Endodermal cell (in vitro differentiated cells): ENCODE results near the gene KIRREL3. TPM values are rescaled to one million over a fixed set of nuclear protein-coding genes. Genes with fewer than 3 reads are reported as not detected.

Experiments
- DNase-seq: peaks from one replicate; pipeline ENCODE4 v3.0.0-alpha.2; 2017
- H3K27ac ChIP-seq: 2 replicates; pipeline ENCODE4 v1.5.1; 2013; ENCODE audit warnings: mild to moderate bottlenecking, low read depth, low read length, moderate library complexity
- H3K27me3 ChIP-seq: 2 replicates; pipeline ENCODE4 v1.6.1; 2013; ENCODE audit warnings: mild to moderate bottlenecking, low read length, moderate library complexity; ENCODE audit not compliant: insufficient read depth, control insufficient read depth, poor library complexity, severe bottlenecking
- H3K36me3 ChIP-seq: 2 replicates; pipeline ENCODE4 v1.7.0; 2013; ENCODE audit warnings: mild to moderate bottlenecking, low read length, moderate library complexity; ENCODE audit not compliant: control insufficient read depth, insufficient read depth
- H3K4me1 ChIP-seq: one replicate; pipeline ENCODE4 v1.7.0; 2013; ENCODE audit warnings: low read length; ENCODE audit not compliant: control insufficient read depth, insufficient read depth
- H3K4me3 ChIP-seq: 2 replicates; pipeline ENCODE4 v1.5.1; 2013; ENCODE audit warnings: mild to moderate bottlenecking, low read length, moderate library complexity
- H3K9ac ChIP-seq: 2 replicates; pipeline ENCODE4 v1.6.1; 2013; ENCODE audit warnings: mild to moderate bottlenecking, low read length, moderate library complexity; ENCODE audit not compliant: poor library complexity, severe bottlenecking; ENCODE audit errors: extremely low read depth
- H3K9me3 ChIP-seq: 2 replicates; pipeline ENCODE4 v1.6.1; 2013; ENCODE audit warnings: mild to moderate bottlenecking, low read length, moderate library complexity; ENCODE audit not compliant: control insufficient read depth
- H3K27ac Mint-ChIP-seq: 2 replicates; pipeline ENCODE4 v1.8.0; 2020; ENCODE audit warnings: mixed read lengths
- H3K27me3 Mint-ChIP-seq: 2 replicates; pipeline ENCODE4 v1.8.0; 2021; ENCODE audit warnings: mild to moderate bottlenecking, mixed read lengths; ENCODE audit not compliant: insufficient read depth
- H3K36me3 Mint-ChIP-seq: 2 replicates; pipeline ENCODE4 v1.8.0; 2020; ENCODE audit warnings: low read depth, mixed read lengths
- H3K4me1 Mint-ChIP-seq: 2 replicates; pipeline ENCODE4 v1.8.0; 2020; ENCODE audit warnings: mixed read lengths
- H3K4me3 Mint-ChIP-seq: 2 replicates; pipeline ENCODE4 v1.8.0; 2020; ENCODE audit warnings: mild to moderate bottlenecking, moderate library complexity, mixed read lengths
- H3K9me3 Mint-ChIP-seq: 2 replicates; pipeline ENCODE4 v1.8.0; 2020; ENCODE audit warnings: mild to moderate bottlenecking, mixed read lengths
- WGBS, 2 experiments: methylation state at CpG; one replicate each; pipeline versions ENCODE4 v1.1.5 to v1.1.7; 2013; ENCODE audit warnings: missing lambda C conversion rate in 2 of 2, mixed read lengths in 1 of 2; ENCODE audit not compliant: insufficient coverage in 1 of 2, insufficient read length in 1 of 2; 5-methylcytosine and 5-hydroxymethylcytosine counted together
- total RNA-seq, 2 donors: library from RNA; stranded (reverse); fragmentation: NEBNext Ultra II Directional in 1 of 2; extraction: Animal tissue kit (Norgen Biotek cat#: 25700) in 1 of 2; gene quantifications; 2 replicates in 1 of 2; 3 replicates in 1 of 2; pipeline ENCODE4 v1.2.1, GENCODE V29; 2021
- TF ChIP-seq, protein P1 (sequence below): fragments of 200-600 bp; sonication (generic); conservative IDR thresholded peaks from 2 replicates; pipeline ENCODE4 v1.5.0; 2021; ENCODE audit warnings: antibody characterized with exemption, mild to moderate bottlenecking

KIRREL3 gene
- total RNA-seq, 2 donors from 2014 or later = 1.1 to 1.4 TPM

DNA sequence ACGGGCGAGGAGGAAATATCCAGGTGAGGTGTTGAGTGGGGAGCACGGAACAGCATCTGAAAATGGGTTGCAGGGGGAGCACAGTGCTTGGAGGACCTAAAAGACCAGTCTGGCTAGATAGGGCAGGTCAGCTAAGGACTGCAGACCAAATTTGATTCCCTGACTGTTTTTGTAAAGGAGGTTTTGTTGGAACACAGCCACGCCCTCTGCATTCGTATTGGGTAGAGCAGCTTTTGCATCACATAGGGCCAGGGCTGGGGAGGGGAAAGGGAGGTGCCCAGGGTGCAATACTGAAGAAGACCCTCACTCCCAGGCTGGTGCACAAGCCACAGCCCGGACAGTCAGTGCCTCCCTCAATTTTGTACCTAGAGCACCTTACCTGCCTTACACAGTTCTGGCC, 286.8 kb downstream of the KIRREL3 start:
- no peak overlapping the region for H3K27ac ChIP-seq
- H3K4me1 ChIP-seq = no peaks in the 10 kb centered on the region
- H3K9me3 Mint-ChIP-seq = no peaks in the 10 kb centered on the region
- no peak overlapping the region for H3K9ac ChIP-seq
- 91 to 97% methylated on average over 5 to 6 of the region's 6 CpGs for WGBS, 2 experiments
- H3K9me3 ChIP-seq = no peaks in the 10 kb centered on the region
- no peak for DNase-seq
- no peak overlapping the region for H3K4me3 Mint-ChIP-seq
- no peaks in the 10 kb centered on the region for H3K4me1 Mint-ChIP-seq
- H3K4me3 ChIP-seq = no peak overlapping the region
- TF ChIP-seq, protein P1, sequence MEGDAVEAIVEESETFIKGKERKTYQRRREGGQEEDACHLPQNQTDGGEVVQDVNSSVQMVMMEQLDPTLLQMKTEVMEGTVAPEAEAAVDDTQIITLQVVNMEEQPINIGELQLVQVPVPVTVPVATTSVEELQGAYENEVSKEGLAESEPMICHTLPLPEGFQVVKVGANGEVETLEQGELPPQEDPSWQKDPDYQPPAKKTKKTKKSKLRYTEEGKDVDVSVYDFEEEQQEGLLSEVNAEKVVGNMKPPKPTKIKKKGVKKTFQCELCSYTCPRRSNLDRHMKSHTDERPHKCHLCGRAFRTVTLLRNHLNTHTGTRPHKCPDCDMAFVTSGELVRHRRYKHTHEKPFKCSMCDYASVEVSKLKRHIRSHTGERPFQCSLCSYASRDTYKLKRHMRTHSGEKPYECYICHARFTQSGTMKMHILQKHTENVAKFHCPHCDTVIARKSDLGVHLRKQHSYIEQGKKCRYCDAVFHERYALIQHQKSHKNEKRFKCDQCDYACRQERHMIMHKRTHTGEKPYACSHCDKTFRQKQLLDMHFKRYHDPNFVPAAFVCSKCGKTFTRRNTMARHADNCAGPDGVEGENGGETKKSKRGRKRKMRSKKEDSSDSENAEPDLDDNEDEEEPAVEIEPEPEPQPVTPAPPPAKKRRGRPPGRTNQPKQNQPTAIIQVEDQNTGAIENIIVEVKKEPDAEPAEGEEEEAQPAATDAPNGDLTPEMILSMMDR = no peak
- H3K27ac Mint-ChIP-seq = no peak overlapping the region
- no peaks in the 10 kb centered on the region for H3K36me3 Mint-ChIP-seq
- no peaks in the 10 kb centered on the region for H3K36me3 ChIP-seq
- peaks cover 8% of the 10 kb centered on the region for H3K27me3 ChIP-seq
- peaks cover 13% of the 10 kb centered on the region for H3K27me3 Mint-ChIP-seq

DNA sequence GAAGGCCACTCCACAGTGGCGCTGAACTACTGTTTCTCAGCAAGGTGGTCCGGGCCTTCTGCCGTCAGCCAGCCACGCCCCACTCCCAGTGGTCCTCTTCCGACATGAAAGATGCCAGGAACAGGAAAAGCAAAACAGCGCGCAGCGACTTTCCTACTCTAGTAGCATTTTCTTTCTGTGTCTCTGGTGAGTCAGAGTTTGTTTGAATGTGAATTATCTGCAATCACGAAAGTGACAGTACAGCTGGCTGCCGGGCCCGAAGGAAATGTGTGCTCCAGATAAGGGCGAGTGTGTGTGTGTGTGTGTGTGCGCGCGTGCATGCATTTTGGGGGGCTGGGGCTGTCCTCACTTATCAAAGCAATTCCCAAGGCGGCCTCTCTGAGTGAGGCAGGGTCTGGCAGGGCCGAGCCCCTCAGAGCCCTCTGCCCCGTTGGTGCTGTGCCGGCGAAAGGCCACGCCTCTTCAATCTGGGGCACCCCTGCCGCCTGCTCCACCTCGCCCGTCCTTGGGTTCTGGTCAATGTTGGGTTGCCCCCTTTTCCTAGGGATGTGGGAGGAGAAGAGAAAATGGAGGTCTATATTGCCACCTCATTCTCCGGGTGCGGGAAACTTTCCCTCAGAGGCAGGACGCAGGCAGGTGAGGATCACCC, 288.5 kb downstream of the KIRREL3 start:
- Mint-ChIP-seq H3K36me3 (no peaks in the 10 kb centered on the region), H3K4me1 (no peaks in the 10 kb centered on the region), H3K27ac (no peak overlapping the region), H3K27me3 (peaks cover 8% of the 10 kb centered on the region), H3K9me3 (no peaks in the 10 kb centered on the region), H3K4me3 (no peak overlapping the region)
- no peaks in the 10 kb centered on the region for H3K4me1 ChIP-seq
- DNase-seq = no peak
- no peak overlapping the region for H3K9ac ChIP-seq
- peaks cover 8% of the 10 kb centered on the region for H3K27me3 ChIP-seq
- no peaks in the 10 kb centered on the region for H3K36me3 ChIP-seq
- 94 to 98% methylated on average over 9 to 27 of the region's 27 CpGs for WGBS, 2 experiments
- no peaks in the 10 kb centered on the region for H3K9me3 ChIP-seq
- H3K4me3 ChIP-seq = no peak overlapping the region
- TF ChIP-seq, protein P1 = no peak
- H3K27ac ChIP-seq = no peak overlapping the region

DNA sequence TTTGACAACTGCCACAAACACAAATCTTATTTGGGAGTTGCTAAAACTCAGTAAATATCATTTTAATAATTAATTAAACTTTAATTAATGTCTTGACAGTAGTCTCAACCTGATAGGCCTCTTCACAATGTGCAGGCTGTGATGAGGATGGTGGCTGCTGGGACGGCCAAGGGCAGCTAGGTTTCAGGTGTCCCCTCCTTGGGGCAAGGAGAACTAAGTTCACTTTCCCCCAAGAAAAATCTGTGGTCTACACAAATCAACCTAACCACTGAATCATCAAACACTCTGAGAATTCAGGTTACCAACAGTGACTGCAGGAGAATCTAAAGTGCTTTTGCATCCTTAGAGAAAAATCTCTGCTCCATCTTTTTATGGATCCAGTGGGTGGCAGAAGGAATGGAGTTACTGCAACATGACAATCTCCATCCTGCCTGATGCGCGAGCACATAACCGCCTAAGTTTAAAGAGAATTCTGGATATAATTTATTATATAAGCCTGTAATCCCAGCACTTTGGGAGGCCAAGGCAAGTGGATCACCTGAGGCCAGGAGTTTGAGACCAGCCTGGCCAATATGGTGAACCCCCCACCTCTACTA, 289.7 kb downstream of the KIRREL3 start:
- H3K27ac Mint-ChIP-seq = no peak overlapping the region
- Histone ChIP-seq H3K4me1 (no peaks in the 10 kb centered on the region), H3K4me3 (no peak overlapping the region), H3K27me3 (peaks cover 8% of the 10 kb centered on the region), H3K36me3 (no peaks in the 10 kb centered on the region), H3K9ac (no peak overlapping the region), H3K27ac (no peak overlapping the region), H3K9me3 (no peaks in the 10 kb centered on the region)
- 95% methylated on average over 1 of the region's 4 CpGs; no CpG with 5 or more reads in 1 of the 2 experiments for WGBS, 2 experiments
- no peak overlapping the region for H3K4me3 Mint-ChIP-seq
- H3K4me1 Mint-ChIP-seq = no peaks in the 10 kb centered on the region
- H3K36me3 Mint-ChIP-seq = no peaks in the 10 kb centered on the region
- H3K27me3 Mint-ChIP-seq = peaks cover 7% of the 10 kb centered on the region
- TF ChIP-seq, protein P1 = no peak
- no peaks in the 10 kb centered on the region for H3K9me3 Mint-ChIP-seq
- no peak for DNase-seq
